ENCODE results near the gene SDK2. TPM values are rescaled to one million over a fixed set of nuclear protein-coding genes. Genes with fewer than 3 reads are reported as not detected.

The SDK2 gene
- total and polyA plus RNA-seq, 8 donors: 0.04 to 0.31 (median 0.17) TPM

- H3K36me3 ChIP-seq: no peaks in the 10 kb centered on the region
- DNase-seq (no peak), ATAC-seq (no peak), FAIRE-seq (no peak)
- H3K4me1 ChIP-seq: no peaks in the 10 kb centered on the region
- no peak overlapping the region for H3K4me3 ChIP-seq
- 66 to 81% methylated on average over 13 of the region's 13 CpGs for WGBS, 2 donors
- no peaks in the 10 kb centered on the region for H3K9me3 ChIP-seq
- H3K27ac ChIP-seq: no peak overlapping the region
- H3K27me3 ChIP-seq: no peaks in the 10 kb centered on the region
- TF ChIP-seq, protein P1, sequence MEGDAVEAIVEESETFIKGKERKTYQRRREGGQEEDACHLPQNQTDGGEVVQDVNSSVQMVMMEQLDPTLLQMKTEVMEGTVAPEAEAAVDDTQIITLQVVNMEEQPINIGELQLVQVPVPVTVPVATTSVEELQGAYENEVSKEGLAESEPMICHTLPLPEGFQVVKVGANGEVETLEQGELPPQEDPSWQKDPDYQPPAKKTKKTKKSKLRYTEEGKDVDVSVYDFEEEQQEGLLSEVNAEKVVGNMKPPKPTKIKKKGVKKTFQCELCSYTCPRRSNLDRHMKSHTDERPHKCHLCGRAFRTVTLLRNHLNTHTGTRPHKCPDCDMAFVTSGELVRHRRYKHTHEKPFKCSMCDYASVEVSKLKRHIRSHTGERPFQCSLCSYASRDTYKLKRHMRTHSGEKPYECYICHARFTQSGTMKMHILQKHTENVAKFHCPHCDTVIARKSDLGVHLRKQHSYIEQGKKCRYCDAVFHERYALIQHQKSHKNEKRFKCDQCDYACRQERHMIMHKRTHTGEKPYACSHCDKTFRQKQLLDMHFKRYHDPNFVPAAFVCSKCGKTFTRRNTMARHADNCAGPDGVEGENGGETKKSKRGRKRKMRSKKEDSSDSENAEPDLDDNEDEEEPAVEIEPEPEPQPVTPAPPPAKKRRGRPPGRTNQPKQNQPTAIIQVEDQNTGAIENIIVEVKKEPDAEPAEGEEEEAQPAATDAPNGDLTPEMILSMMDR (IDR thresholded peaks at IDR 0.05): no peak
- intact Hi-C loops (cut with DNase I): no loop called here
These were observed 232.9 kb downstream of the SDK2 start for GRCh38 chr17:73411313-73411747.

- intact Hi-C loops (cut with DNase I): no loop called here
- H3K9me3 ChIP-seq: no peaks in the 10 kb centered on the region
- no peaks in the 10 kb centered on the region for H3K4me1 ChIP-seq
- no peaks in the 10 kb centered on the region for H3K27me3 ChIP-seq
- ATAC-seq: no peak
- 45 to 57% methylated on average over 11 of the region's 11 CpGs for WGBS, 2 donors
- DNase-seq: no peak
- no peak overlapping the region for H3K4me3 ChIP-seq
- no peak overlapping the region for H3K27ac ChIP-seq
- H3K36me3 ChIP-seq: no peaks in the 10 kb centered on the region
- TF ChIP-seq, protein P1 (IDR thresholded peaks at IDR 0.05): no peak
- no peak for FAIRE-seq
These were observed 233.5 kb downstream of the SDK2 start for GRCh38 chr17:73410586-73411312.

DNA sequence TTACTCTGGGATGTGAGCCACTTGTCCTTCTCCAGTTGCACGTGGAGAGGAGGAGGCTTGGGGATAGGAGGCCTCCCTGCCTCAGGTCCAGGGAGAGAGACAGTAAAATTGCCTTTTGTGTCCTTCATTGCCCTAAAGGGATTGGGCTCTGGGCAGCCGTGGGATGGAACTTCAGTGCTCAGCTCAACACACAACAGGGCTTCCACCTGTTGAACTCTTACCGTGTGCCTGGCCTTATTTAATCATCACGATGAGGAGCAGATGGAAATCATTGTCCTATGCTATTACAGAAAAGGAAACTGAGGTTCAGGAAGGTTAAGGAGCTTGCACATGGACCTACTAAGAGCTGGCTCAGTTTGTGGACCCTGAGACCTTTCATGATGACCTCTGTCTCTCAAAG is 240.0 kb downstream of the SDK2 start:
- no peak for ATAC-seq
- WGBS, 2 donors: 65% methylated on average over 4 of the region's 4 CpGs
- no peak for FAIRE-seq

DNA sequence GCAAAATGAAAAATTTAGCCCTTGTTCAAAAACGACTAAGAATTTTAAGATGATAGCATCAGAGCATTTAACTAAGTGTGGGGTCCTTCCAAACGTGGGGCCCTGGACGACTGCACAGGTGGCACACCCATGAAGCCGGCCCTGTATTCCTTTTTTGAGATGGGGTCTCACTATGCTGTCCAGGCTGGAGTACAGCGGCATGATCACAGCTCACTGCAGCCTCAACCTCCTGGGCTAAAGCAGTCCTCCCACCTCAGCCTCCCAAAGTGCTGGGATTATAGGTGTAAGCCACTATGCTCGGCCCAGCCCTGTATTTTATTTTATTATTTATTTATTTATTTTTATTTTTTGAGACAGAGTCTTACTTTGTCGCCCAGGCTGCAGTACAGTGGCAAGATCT is 241.8 kb downstream of the SDK2 start:
- FAIRE-seq (no peak), ATAC-seq (no peak), DNase-seq (no peak)
- Histone ChIP-seq H3K4me3 (no peak overlapping the region), H3K27ac (no peak overlapping the region), H3K4me1 (no peaks in the 10 kb centered on the region), H3K9me3 (no peaks in the 10 kb centered on the region), H3K27me3 (no peaks in the 10 kb centered on the region), H3K36me3 (no peaks in the 10 kb centered on the region)
- WGBS, 2 donors: 74 to 75% methylated on average over 7 of the region's 7 CpGs
- TF ChIP-seq, protein P1 (IDR thresholded peaks at IDR 0.05): no peak
- intact Hi-C loops (cut with DNase I): no loop called here

More for the DNA sequence above, 240.0 kb downstream of the SDK2 start:
- Histone ChIP-seq H3K27me3 (no peaks in the 10 kb centered on the region), H3K36me3 (no peaks in the 10 kb centered on the region), H3K9me3 (no peaks in the 10 kb centered on the region), H3K27ac (no peak overlapping the region), H3K4me1 (no peaks in the 10 kb centered on the region), H3K4me3 (no peak overlapping the region)
- TF ChIP-seq, protein P1 (IDR thresholded peaks at IDR 0.05): no peak
- intact Hi-C loops (cut with DNase I): no loop called here
- no peak for DNase-seq

DNA sequence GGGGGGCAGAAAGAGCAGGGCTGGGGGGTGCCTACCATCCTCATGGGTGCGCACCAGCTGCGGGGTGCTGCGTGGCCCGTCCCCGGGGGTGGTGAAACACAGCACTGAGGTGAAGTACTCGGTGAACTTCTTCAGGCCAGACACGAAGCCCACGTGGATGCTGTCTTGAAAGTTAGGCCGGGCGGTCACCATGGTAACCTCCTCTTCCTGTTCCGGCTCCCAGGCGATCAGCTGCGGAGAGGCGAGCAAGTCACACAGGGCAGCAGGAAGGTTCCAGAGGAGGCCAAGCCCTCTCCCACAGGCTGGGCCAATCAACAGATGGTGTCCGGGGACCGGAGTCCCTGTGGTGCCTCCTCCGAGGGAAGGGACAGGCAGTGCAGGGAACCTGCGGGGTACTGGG is 242.3 kb downstream of the SDK2 start:
- ATAC-seq (peak in 1 of 4 donors; percentile 14), DNase-seq (no peak), FAIRE-seq (no peak)
- Histone ChIP-seq H3K9me3 (no peaks in the 10 kb centered on the region), H3K27me3 (no peaks in the 10 kb centered on the region), H3K27ac (no peak overlapping the region), H3K36me3 (no peaks in the 10 kb centered on the region), H3K4me3 (no peak overlapping the region), H3K4me1 (no peaks in the 10 kb centered on the region)
- intact Hi-C loops (cut with DNase I): no loop called here
- TF ChIP-seq, protein P1 (IDR thresholded peaks at IDR 0.05): no peak
- WGBS, 2 donors: 56 to 59% methylated on average over 18 of the region's 18 CpGs
